ENCODE data around the gene SVIL.
"Not testable (repeated sequence)": the region's sequence is repeated elsewhere in the genome, so short reads cannot be mapped to it uniquely, and the experiment has no call there.

SVIL gene

DNA sequence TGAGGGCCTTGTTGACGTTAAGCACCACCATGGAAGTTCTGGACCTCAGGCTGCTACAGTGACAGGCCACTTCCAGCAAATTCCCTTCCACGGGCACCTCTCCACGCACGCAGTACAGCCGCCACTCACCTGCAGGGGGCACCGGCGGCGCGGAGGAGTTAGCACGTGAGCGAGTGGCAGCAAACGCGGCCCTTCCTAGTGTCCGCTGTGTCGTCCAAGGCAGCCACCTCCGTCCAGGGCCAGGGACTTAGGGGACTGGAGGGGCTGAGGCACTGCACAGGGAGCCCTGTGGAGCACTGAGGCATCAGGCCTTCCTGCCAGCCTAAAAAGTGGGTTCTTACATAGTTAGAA, 164.4 kb downstream of the SVIL start:
- in situ Hi-C loops (cut with HindIII; ENCODE audit: low sequenced_read_pairs), result no loop called here

GRCh38 chr10:29469481-29470354, 165.1 kb downstream of the SVIL start:
- in situ Hi-C loops (cut with HindIII; ENCODE audit: low sequenced_read_pairs), result no loop called here

- in situ Hi-C loops (cut with HindIII; ENCODE audit: low sequenced_read_pairs), result no loop called here
Observed at GRCh38 chr10:29465384-29465783, 169.4 kb downstream of the SVIL start.

DNA sequence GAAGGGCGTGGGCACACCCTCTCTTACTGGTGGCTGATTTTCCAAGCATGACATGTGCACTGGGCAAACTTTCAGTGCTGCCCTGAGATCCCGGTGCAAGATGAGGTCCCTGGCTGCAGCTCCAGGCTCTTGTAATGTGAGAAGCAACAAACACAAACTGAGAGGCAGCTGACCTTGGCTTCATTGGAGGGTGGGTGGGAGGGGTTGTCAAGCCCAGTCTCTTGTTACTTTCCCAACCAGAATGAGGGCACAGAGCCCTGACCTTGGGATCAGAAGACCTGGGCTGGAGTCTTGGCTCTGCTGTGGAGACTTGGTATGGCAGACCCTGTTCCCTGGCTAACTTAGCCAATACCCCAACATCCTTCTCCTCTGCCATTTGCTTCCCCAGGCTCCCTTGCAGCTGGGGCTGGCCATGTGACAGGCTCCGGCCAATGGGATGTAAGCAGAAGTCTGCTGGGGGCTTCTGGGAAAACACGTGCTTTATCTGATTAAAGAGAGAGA, 170.1 kb downstream of the SVIL start:
- in situ Hi-C loops (cut with HindIII; ENCODE audit: low sequenced_read_pairs), result not testable (repeated sequence)

DNA sequence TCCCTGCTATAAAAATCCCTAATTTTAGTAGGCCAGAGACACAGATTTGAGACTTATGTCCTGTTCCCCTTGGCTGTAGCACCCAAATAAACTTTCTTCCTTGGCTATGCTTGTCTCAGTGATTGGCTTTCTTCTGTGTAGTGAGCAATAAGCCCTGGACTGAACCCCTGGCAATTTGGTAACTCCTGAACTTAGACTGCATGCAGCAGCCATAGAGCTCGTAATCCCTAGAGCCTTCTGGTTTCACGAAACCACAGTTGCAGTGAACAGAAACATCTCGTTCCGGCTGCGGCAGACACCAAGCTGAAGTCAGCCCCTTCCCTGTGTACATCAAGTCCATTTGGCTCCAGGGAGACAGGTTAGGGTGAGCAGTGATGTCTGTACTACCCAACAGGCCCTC, 173.7 kb downstream of the SVIL start:
- in situ Hi-C loops (cut with HindIII; ENCODE audit: low sequenced_read_pairs), result no loop called here

GRCh38 chr10:29458190-29458589, 176.6 kb downstream of the SVIL start:
- in situ Hi-C loops (cut with HindIII; ENCODE audit: low sequenced_read_pairs), result not testable (repeated sequence)

GRCh38 chr10:29455095-29455494, 179.7 kb downstream of the SVIL start:
- in situ Hi-C loops (cut with HindIII; ENCODE audit: low sequenced_read_pairs), result no loop called here

- in situ Hi-C loops (cut with HindIII; ENCODE audit: low sequenced_read_pairs), result no loop called here
Observed at GRCh38 chr10:29454250-29454649, 180.5 kb downstream of the SVIL start.

DNA sequence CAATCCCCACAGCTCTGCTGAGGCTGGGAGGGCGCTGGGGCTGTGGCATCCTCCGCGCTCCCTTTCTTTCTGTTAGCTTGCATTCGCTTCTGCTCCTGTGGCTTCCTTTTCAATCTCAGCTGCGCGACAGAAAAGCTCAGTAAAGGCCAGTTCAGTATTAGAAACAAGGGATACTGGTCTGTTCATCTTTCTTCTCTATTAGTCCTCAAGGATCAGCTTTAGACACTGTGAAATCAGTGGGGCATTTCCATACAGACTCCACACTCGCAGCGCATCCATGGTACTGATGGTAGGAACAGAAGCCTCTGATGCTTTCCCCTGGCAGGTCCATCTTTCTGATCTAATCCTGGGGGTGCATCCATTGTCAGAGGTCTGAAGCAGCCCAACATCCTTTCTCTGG, 182.2 kb downstream of the SVIL start:
- in situ Hi-C loops (cut with HindIII; ENCODE audit: low sequenced_read_pairs), result no loop called here

DNA sequence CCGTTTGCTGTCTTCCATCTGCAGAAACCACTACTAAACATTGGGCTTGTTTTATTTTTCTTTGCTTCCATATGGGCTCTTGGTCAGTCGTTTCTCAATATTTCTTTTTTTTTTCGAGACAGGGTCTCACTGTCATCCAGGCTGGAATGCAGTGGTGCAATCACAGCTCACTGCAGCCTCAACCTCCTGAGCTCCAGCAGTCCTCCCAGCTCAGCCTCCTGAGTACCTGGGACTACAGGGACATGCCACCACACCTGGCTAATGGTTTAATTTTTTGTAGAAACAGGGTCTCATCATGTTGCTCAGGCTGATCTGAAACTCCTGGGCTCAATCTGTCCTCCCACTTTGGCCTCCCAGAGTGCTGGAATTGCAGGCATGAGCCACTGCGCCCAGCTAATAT, 182.8 kb downstream of the SVIL start:
- in situ Hi-C loops (cut with HindIII; ENCODE audit: low sequenced_read_pairs), result no loop called here

GRCh38 chr10:29450405-29450804, 184.4 kb downstream of the SVIL start:
- in situ Hi-C loops (cut with HindIII; ENCODE audit: low sequenced_read_pairs), result no loop called here

DNA sequence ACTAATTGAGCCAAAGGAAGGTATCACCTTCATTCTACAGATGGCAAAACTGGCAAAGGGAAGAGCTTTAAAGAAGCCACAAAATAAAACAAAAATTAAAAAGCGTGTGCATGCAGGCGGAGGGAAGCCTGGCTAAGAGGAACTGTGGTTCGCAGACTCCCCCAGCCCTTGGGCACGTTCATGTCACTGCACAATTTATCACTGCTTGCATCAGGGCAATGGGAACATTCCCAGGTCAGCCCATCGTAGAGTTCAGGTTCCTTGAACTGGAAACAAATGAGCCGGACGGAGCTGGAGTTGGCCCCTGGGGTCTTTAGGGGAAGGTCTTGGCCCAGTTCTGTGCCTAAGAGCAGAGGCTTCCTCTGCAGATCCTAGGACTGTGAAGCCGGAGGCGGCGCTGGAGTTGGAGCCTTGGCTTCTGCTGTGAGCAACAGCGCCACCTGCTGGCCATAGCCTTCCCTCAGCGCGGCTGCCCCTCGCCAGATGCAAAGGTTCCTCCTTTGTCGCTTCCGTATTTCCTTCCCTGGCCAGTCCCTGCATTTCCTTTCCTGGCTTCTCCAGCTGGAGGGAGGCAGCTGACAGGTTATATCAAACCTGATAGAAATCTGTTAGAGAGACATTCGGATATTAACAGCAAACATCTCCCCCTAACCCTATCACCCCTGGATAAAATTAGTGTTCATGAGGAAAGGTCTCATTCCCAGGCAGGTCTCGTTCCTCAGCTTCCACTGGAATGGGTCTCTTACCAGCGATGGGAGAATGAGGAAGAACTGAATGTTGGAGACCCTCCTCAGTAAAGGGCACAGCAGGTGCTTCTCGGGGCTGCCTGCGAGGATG, 185.8 kb downstream of the SVIL start:
- in situ Hi-C loops (cut with HindIII; ENCODE audit: low sequenced_read_pairs), result not testable (repeated sequence)

GRCh38 chr10:29448125-29448524, 186.6 kb downstream of the SVIL start:
- in situ Hi-C loops (cut with HindIII; ENCODE audit: low sequenced_read_pairs), result no loop called here

DNA sequence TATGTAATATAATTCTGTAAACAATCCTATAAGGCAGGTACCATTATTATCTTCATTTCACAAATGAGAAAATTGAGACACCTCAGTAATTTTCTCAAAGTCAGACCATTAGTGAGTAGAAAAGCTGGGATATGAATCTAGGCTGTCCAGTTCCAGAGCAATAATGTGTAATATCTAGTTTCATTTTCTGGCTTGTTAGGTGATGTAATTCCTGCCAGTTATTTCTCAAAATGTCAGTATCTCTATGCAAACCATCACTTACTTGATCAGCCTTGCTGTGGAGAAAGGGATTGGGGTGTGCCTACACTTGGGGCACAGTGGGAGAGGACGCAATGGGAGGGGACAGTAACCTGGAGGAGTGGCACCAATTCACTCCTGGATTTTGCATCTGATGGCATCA, 188.4 kb downstream of the SVIL start:
- in situ Hi-C loops (cut with HindIII; ENCODE audit: low sequenced_read_pairs), result no loop called here

DNA sequence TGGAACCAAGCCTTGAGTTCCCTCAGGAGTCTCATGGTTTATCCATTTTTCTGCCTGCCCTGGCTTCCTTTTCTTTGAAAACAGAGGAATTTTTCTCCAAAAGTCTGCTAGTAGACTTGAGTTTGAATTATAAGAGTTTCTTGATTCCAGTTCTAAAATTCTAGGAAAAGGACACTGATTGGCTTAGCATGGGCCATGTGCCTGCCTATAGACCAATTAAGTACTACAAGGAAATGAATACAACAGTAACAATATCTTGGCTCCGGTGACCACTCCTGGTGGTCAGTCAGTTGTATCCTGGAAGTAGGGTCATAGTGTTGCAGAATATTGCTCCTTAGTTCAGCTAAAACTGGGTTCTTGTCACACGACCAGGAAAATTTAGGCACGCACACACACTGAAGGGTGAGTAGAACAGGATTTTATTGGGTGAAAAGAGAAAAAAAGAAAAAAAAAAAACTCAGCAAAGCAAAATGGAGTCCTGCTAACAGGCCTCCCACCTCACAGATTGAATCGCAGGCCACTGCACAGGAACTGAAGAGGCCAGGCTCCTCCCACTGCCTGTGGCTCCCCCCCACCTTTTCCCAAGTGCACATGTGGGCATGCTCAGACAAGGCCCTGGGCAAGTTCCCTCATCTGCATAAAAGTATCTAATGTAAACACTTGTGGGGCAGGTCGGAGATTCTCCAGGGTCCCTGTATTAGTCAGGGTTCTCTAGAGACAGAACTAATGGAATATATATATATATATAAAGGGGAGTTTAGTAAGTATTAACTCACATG, 190.8 kb downstream of the SVIL start:
- in situ Hi-C loops (cut with HindIII; ENCODE audit: low sequenced_read_pairs), result no loop called here

DNA sequence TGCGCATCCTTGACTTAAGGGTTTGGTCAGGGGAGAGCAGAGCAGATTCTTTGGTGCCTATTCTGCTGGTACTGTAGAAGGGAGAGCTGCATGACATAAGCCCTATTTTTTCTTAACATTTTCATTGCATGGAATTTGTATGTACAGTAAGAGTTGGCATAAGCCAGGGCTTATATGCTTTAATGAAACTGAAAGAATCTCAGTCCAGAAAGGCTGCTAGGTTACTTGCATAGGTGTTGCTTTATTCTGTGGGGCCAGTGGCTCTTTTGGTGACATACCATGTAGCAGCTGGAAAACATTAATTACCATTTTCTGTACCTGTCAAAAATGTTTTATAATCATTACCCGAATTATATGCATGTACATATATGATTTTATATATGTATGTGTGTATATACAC, 193.8 kb downstream of the SVIL start:
- in situ Hi-C loops (cut with HindIII; ENCODE audit: low sequenced_read_pairs), result no loop called here

GRCh38 chr10:29439005-29439404, 195.8 kb downstream of the SVIL start:
- in situ Hi-C loops (cut with HindIII; ENCODE audit: low sequenced_read_pairs), result not testable (repeated sequence)

- in situ Hi-C loops (cut with HindIII; ENCODE audit: low sequenced_read_pairs), result no loop called here
Observed at GRCh38 chr10:29438271-29438670, 196.5 kb downstream of the SVIL start.

DNA sequence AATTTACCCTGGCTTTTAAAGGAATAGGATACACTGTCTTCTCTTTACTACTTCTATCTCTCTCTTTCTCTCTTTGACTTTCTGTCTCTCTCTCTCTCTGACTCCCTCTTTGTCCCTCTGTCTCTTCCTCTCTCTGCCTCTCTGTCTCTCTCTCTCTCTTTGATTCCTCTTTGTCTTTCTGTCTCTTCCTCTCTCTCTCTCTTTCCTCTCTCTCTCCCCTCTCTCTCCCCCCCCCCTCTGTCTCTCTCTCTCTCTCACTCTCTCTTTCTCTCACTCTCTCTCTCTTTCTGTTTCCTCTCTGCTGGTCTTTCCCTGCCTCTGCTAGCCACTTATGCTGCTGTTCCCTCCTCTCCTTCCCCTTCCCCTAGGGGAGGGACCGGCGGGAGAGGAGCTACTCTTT, 196.9 kb downstream of the SVIL start:
- in situ Hi-C loops (cut with HindIII; ENCODE audit: low sequenced_read_pairs), result no loop called here

DNA sequence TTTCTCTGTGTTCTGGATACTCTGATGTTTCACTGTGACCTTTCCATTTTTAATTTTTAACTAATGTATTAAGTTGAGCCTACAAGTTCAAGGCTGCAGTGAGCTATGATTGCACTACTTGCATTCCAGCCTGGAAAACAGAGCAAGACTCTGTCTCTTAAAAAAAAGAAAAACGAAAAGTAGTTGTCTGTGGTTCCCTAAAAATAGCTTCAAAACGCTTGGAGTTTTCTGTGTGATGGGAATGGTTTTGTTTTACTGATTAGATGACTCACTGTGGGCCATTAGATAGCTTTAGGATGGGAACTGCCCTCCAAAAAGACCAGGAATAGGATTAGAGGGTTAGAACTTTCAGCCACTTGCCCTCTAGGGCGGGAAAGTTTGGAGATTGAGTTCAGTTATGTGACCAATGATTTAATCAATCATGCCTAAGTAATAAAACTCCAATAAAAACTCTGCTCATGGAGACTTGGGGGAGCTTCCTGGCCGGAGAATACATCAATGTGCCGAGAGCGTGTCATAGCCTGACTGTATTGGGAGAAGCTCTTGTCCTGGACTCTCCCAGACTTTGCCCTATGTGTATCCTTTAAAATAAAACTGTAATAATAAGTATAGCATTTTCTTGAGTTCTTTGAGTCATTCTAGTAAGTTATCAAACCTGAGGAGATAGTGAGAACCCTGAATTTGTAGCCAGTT, 198.8 kb downstream of the SVIL start:
- in situ Hi-C loops (cut with HindIII; ENCODE audit: low sequenced_read_pairs), result no loop called here

DNA sequence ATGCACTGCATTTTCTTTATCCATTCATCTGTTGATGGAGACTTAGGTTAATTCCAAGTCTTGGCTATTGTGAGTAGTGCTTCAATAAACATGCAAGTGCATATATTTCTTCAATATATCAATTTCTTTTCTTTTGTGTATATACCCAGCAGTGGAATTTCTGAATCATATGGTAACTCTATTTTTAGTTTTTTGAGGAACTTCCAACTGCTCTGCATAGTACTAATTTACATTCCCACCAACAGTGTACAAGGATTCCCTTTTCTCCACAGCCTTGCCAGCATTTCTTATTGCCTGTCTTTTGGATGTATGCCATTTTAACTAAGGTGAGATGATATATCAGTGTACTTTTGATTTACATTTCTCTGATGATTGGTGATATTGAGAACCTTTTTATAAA, 200.7 kb downstream of the SVIL start:
- in situ Hi-C loops (cut with HindIII; ENCODE audit: low sequenced_read_pairs), result no loop called here

All from endothelial cell of hepatic sinusoid (primary cell).